AG04449 (cell line): ENCODE results near the gene LRP1.
A peak's percentile ranks its signal among the peaks of the same experiment; 100 is the strongest.

Experiments
- CTCF ChIA-PET: fragments of 350-600 bp; formaldehyde crosslinking; extraction: SDS; loops from one replicate; lab custom pipeline; 2021; ENCODE audit warnings: antibody characterized with exemption; lab: Yijun Ruan, JAX
- POLR2A ChIA-PET: fragments of 400-600, 350-600 bp; formaldehyde crosslinking; extraction: SDS; loops from one replicate; lab custom pipeline; 2020; ENCODE audit warnings: antibody characterized with exemption, inconsistent platforms; lab: Yijun Ruan, JAX
- DNase-seq: peaks from one replicate; pipeline ENCODE4 v3.0.0-alpha.2; 2010; ENCODE audit warnings: low read depth, low spot score
- H3K4me3 ChIP-seq: 2 replicates; pipeline ENCODE4 v1.5.1; 2011; ENCODE audit warnings: low read depth, mild to moderate bottlenecking, control low read depth, low read length
- TF ChIP-seq, protein P1 (sequence below): IDR thresholded peaks from one replicate; pipeline ENCODE4 v1.5.1; 2011; ENCODE audit warnings: mild to moderate bottlenecking, moderate library complexity, low read length, control low read depth, inconsistent platforms; ENCODE audit not compliant: insufficient read depth; ENCODE audit errors: missing control alignments

LRP1 gene

DNA sequence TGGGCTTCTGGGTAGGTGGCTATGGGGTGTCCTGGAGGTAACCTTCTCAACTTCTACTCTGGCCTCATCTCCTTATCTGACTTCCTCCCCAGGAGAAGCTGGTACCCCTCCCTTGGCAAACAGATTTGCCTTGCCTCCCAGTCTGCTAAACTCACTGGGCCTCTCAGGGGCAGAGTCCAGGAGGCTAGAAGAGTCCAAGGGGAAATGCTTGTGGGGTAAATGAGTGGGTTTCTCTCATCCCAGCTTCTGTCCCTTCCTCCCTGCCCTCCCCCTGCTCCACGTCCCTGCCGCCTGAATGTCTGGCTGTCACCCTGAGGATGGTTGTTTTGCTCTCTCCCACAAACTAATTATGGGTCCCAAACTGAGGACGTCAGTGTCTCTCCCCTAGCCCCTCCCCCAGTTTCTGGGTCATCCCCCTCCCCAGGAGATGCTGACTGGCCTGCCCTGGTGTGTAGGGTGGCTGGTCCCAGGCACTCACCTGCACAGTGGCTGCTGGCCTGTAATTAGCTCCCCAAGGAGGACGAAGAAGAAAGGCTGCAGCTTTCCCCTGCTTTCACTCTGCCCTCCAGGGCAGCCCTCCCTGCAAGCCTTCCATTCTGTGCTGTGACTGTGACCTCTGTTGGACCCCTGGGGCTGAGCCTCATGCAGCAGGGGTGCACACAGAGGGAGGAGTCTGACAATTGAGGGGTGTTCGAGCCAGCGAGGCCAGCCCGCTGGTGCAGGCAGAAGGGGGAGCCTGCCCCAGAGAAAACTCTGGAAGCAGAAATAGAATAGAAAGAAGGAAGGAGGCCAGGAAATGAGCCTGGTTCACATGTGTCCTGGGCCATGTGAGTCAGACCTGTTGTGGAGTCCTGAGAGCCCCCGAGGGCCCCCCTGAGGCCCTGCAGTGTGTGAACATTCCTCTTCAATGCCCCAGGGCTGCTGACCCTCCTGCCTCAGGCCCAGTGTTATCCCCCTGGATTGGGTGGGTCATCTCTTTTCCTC, 19.0 kb downstream of the LRP1 start, which contains the start of gene LRP1-AS:
TSS of gene LRP1-AS (minus strand) at position 659 of the 984 bp plus-strand sequence.
- no peak within 1 kb of the TSS; the same call in 1 of the 2 replicates for H3K4me3 ChIP-seq
- TF ChIP-seq, protein P1, sequence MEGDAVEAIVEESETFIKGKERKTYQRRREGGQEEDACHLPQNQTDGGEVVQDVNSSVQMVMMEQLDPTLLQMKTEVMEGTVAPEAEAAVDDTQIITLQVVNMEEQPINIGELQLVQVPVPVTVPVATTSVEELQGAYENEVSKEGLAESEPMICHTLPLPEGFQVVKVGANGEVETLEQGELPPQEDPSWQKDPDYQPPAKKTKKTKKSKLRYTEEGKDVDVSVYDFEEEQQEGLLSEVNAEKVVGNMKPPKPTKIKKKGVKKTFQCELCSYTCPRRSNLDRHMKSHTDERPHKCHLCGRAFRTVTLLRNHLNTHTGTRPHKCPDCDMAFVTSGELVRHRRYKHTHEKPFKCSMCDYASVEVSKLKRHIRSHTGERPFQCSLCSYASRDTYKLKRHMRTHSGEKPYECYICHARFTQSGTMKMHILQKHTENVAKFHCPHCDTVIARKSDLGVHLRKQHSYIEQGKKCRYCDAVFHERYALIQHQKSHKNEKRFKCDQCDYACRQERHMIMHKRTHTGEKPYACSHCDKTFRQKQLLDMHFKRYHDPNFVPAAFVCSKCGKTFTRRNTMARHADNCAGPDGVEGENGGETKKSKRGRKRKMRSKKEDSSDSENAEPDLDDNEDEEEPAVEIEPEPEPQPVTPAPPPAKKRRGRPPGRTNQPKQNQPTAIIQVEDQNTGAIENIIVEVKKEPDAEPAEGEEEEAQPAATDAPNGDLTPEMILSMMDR = no peak
- CTCF ChIA-PET = interaction anchor here (0.6 to 8.3 kb wide), 11 partner anchors 12 to 75 kb away, joined by 3 to 67 read pairs (median 6); partner anchors contain the start of genes LRP1 and STAT6
- POLR2A ChIA-PET = interaction anchor here (0.6 to 1.8 kb wide), 4 partner anchors 14 to 83 kb away, joined by 3 to 7 read pairs (median 4); partner anchors contain the start of genes LRP1 and SHMT2
- no peak for DNase-seq

DNA sequence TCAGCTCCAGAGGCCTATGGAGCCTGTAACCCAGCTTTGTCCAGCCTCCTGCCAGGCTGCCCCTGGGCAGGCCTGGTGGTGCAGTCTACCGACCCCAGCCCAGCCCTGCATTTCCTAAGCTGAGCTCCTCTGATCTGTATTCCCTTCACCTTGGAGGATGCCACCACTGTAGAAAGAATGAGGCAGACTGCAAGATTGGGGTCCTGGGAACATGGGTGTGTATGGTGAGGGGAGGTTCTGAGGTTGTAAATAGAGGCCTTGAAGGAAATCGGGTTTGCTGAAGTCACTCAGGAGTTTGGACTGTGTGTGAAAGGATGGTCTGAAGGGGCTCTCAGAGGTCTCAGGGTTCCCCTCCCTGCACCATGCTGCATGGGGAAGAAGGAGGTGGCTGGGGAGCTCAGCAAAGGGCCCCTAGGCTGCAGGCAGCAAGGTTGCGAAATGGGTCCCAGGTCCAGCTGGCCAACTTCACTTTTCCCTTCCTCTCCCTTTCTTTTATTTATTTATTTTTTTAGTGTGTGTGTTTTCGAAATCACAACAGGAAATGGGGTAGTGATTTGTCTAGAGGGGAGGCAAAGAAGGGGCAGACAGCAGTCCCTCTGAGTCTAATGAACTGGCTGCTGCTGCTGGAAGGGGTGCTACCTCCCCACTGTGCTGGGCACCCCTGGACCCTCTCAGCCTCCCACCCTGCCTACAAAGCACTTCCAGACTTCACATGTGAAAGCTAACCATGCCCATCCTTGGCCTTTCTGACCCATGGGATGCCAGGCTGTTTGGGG, 20.4 kb downstream of the LRP1 start:
- TF ChIP-seq, protein P1 = no peak
- DNase-seq = no peak
- CTCF ChIA-PET = interaction anchor here (0.9 to 8.3 kb wide), 6 partner anchors 17 to 37 kb away, joined by 3 to 67 read pairs (median 12); partner anchors contain the start of gene STAT6
- POLR2A ChIA-PET = interaction anchor here (0.8 to 2.2 kb wide), 7 partner anchors 11 to 41 kb away, joined by 3 to 10 read pairs (median 7); partner anchors contain the start of gene LRP1
- H3K4me3 ChIP-seq = peak overlapping the region; percentile 3; the same call in 1 of the 2 replicates

DNA sequence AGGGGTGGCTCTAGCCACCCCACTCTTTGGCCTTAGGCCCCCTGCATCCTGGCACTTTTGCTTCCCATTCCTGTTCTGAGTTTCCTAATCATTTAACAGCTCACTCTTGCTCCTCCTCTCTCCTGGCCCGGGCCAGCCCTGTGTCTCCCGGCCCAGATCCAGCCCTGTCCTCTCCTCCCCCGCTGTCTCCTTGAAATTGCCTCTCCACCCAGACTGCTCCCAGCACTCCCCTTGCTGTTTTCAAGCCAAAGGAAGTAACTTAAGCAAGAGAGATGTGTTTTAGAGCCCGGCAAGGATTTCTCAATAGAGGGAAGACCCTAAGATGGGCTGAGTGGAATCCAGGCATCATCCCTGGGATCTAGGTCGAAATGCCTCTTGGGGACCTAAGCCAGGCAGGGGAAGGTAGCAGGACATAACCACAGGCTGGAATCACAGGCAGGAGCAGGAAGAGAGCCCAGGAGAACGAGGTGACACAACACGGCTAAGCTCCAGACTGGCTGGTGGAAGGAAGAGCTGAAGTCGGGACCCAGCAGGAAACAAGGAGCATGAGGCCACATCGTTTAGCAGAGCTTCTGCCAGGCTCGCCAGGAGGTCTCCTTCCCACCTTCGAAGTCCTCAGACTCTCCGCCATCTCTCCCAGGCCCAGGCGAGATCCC, 21.1 kb downstream of the LRP1 start:
- TF ChIP-seq, protein P1 = no peak
- no peak for DNase-seq
- ChIA-PET POLR2A (interaction anchor here (0.8 to 2.2 kb wide), 7 partner anchors 11 to 22 kb away, joined by 3 to 10 read pairs (median 7); partner anchors contain the start of gene LRP1), CTCF (interaction anchor here (1.1 to 8.3 kb wide), 9 partner anchors 8 to 313 kb away, joined by 3 to 67 read pairs (median 6); partner anchors contain the start of genes LRP1 and STAT6)
- 0 out of 2 replicates have a peak overlapping the region, but pooled peaks have one; percentile 3 for H3K4me3 ChIP-seq

DNA sequence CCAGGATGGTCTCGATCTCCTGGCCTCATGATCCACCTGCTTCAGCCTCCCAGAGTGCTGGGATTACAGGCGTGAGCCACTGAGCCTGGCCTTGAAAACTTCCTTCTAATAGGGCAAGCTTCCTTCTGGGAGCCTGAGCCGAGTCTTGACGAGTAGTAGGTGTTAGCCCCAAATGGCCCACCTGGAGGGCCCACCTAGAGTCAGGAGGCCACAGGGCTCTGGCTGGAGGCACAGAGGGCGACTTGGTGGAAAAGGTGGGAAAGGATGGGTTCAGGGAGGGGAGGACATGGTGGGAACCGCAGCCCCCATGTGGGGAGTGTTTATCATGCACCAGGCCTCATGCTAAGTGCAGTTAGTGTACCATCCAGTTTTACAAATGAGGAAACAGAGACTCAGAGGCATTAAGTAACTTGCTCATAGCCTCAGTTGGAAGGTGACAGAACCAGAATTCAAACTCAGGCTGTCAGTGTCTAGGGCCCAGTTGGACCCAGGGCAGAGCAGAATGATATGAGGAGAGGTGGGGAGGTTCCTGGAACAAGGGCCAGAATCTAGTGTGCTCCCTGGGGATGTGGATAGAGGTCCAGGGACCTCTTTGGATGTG, 22.2 kb downstream of the LRP1 start:
- ChIA-PET POLR2A (interaction anchor here (1.5 kb wide), 1 partner anchor 23 kb away, joined by 3 read pairs; no protein-coding TSS in a partner anchor), CTCF (interaction anchor here (1.1 to 8.3 kb wide), 9 partner anchors 10 to 312 kb away, joined by 3 to 67 read pairs (median 6); partner anchors contain the start of genes LRP1 and STAT6)
- H3K4me3 ChIP-seq = no peak overlapping the region
- TF ChIP-seq, protein P1 = no peak
- no peak for DNase-seq
